ENCODE measurements around the gene STAG2. TPM values are rescaled to one million over a fixed set of nuclear protein-coding genes. Genes with fewer than 3 reads are reported as not detected.
A peak's percentile ranks its signal among the peaks of the same experiment; 100 is the strongest.

Gene STAG2
- total RNA-seq, 2 experiments from 2014 or later, result 84.7 to 89.4 TPM

- Mint-ChIP-seq H3K9me3 (no peaks in the 10 kb centered on the region), H3K27me3 (no peaks in the 10 kb centered on the region), H3K36me3 (ENCODE audit: low read depth) (no peaks in the 10 kb centered on the region), H3K4me1 (ENCODE audit: low read depth) (no peaks in the 10 kb centered on the region), H3K27ac (no peak overlapping the region), H3K4me3 (no peak overlapping the region)
- no peak for DNase-seq
- H3K4me1 ChIP-seq (ENCODE audit: insufficient read depth, low read length), result no peaks in the 10 kb centered on the region
- no peak for ATAC-seq (ENCODE audit: poor library complexity)
- TF ChIP-seq CTCF (IDR thresholded peaks at IDR 0.05), result no peak
- H3K27me3 ChIP-seq (ENCODE audit: control insufficient read depth in 1 of 2, insufficient read depth in 2 of 2, low read length in 2 of 2), result no peaks in the 10 kb centered on the region
- no peaks in the 10 kb centered on the region for H3K36me3 ChIP-seq (ENCODE audit: insufficient read depth, low read length)
- POLR2A ChIA-PET, result no interaction called here
- CTCF ChIA-PET, result no interaction called here
- intact Hi-C loops (cut with DNase I, micrococcal nuclease), result no loop called here
- no peaks in the 10 kb centered on the region for H3K9me3 ChIP-seq (ENCODE audit: control insufficient read depth in 1 of 2, insufficient read depth in 1 of 2, low read length in 2 of 2)
- no peak overlapping the region for H3K27ac ChIP-seq (ENCODE audit: low read depth in 1 of 2, low read length in 2 of 2)
- no peak overlapping the region for H3K4me3 ChIP-seq (ENCODE audit: low read length)
Observed at GRCh38 chrX:123943488-123943887, 18.0 kb upstream of the STAG2 start.

GRCh38 chrX:123949846-123950245, 11.7 kb upstream of the STAG2 start:
- ChIA-PET CTCF (no interaction called here), POLR2A (interaction anchor here (1.3 to 2.4 kb wide), 2 partner anchors 9 to 10 kb away, joined by 3 to 6 read pairs; no protein-coding TSS in a partner anchor)
- DNase-seq (no peak), ATAC-seq (ENCODE audit: poor library complexity) (no peak)
- Histone ChIP-seq H3K4me3 (ENCODE audit: low read length) (no peak overlapping the region), H3K9me3 (ENCODE audit: control insufficient read depth in 1 of 2, insufficient read depth in 1 of 2, low read length in 2 of 2) (no peaks in the 10 kb centered on the region), H3K27me3 (ENCODE audit: control insufficient read depth in 1 of 2, insufficient read depth in 2 of 2, low read length in 2 of 2) (no peaks in the 10 kb centered on the region), H3K36me3 (ENCODE audit: insufficient read depth, low read length) (no peaks in the 10 kb centered on the region), H3K27ac (ENCODE audit: low read depth in 1 of 2, low read length in 2 of 2) (no peak overlapping the region), H3K4me1 (ENCODE audit: insufficient read depth, low read length) (no peaks in the 10 kb centered on the region)
- TF ChIP-seq CTCF (IDR thresholded peaks at IDR 0.05), result no peak
- intact Hi-C loops (cut with DNase I, micrococcal nuclease), result loop anchor here in 1 of 2 experiments (10.0 kb wide), 1 partner anchor 115 kb away; no protein-coding TSS in a partner anchor
- no peaks in the 10 kb centered on the region for H3K36me3 Mint-ChIP-seq (ENCODE audit: low read depth)
- no peak overlapping the region for H3K27ac Mint-ChIP-seq
- H3K9me3 Mint-ChIP-seq, result no peaks in the 10 kb centered on the region
- no peak overlapping the region for H3K4me3 Mint-ChIP-seq
- no peaks in the 10 kb centered on the region for H3K27me3 Mint-ChIP-seq
- no peaks in the 10 kb centered on the region for H3K4me1 Mint-ChIP-seq (ENCODE audit: low read depth)

- ChIA-PET POLR2A (interaction anchor here (0.6 to 1.8 kb wide), 18 partner anchors 9 to 711 kb away, joined by 3 to 7 read pairs (median 3); no protein-coding TSS in a partner anchor), CTCF (interaction anchor here (0.6 to 2.1 kb wide), 4 partner anchors 58 to 251 kb away, joined by 3 to 5 read pairs (median 4); no protein-coding TSS in a partner anchor)
- peak in 7 of 14 experiments; percentile 1 to 41 (median 5) for DNase-seq
- H3K27ac Mint-ChIP-seq, result peak overlapping the region; percentile 93
- peaks cover 40% of the 10 kb centered on the region for H3K36me3 Mint-ChIP-seq (ENCODE audit: low read depth)
- peak overlapping the region; percentile 89 for H3K4me3 ChIP-seq (ENCODE audit: low read length)
- peaks cover 10% of the 10 kb centered on the region for H3K4me1 Mint-ChIP-seq (ENCODE audit: low read depth)
- peak overlapping the region; percentile 98 for H3K4me3 Mint-ChIP-seq
- peak; percentile 5 for ATAC-seq (ENCODE audit: poor library complexity)
- no peak for TF ChIP-seq CTCF (IDR thresholded peaks at IDR 0.05)
- H3K9me3 ChIP-seq (ENCODE audit: control insufficient read depth in 1 of 2, insufficient read depth in 1 of 2, low read length in 2 of 2), result no peaks in the 10 kb centered on the region
- intact Hi-C loops (cut with DNase I, micrococcal nuclease), result loop anchor here (1.0 to 10.0 kb wide), 7 partner anchors 59 to 385 kb away; partner anchors contain the start of genes SH2D1A (in 1 of the 2), THOC2 (in 1 of the 2) and XIAP (in 1 of the 2)
- no peaks in the 10 kb centered on the region for H3K9me3 Mint-ChIP-seq
- H3K36me3 ChIP-seq (ENCODE audit: insufficient read depth, low read length), result no peaks in the 10 kb centered on the region
- H3K4me1 ChIP-seq (ENCODE audit: insufficient read depth, low read length), result peaks cover 6% of the 10 kb centered on the region
- H3K27me3 Mint-ChIP-seq, result peaks cover 7% of the 10 kb centered on the region
- H3K27me3 ChIP-seq (ENCODE audit: control insufficient read depth in 1 of 2, insufficient read depth in 2 of 2, low read length in 2 of 2), result no peaks in the 10 kb centered on the region
- peak overlapping the region; percentile 91 to 93 for H3K27ac ChIP-seq (ENCODE audit: low read depth in 1 of 2, low read length in 2 of 2)
Observed at GRCh38 chrX:123959281-123960063, 2.0 kb upstream of the STAG2 start.

Measured in CD4-positive, alpha-beta T cell (primary cell).